ENCODE results near the gene LRRC4B.

Gene LRRC4B

GRCh38 chr19:50520822-50521465 is 47.3 kb downstream of the LRRC4B start:
- H3K27ac ChIP-seq (ENCODE audit: low read depth, low read length) = no peak overlapping the region

GRCh38 chr19:50519006-50519575 is 49.1 kb downstream of the LRRC4B start:
- H3K9ac ChIP-seq (ENCODE audit: low read depth in 1 of 2, low read length in 2 of 2) = no peak overlapping the region
- no peak overlapping the region for H3K27ac ChIP-seq (ENCODE audit: low read depth, low read length)
- H3K4me3 ChIP-seq (ENCODE audit: low read depth in 1 of 2, low read length in 2 of 2) = no peak overlapping the region
- H3K9me3 ChIP-seq (ENCODE audit: control insufficient read depth in 1 of 2, low read length in 2 of 2) = no peaks in the 10 kb centered on the region
- no peaks in the 10 kb centered on the region for H3K36me3 ChIP-seq (ENCODE audit: control insufficient read depth in 1 of 2, insufficient read depth in 2 of 2, low read length in 2 of 2)
- peaks cover 0 to 6% of the 10 kb centered on the region in 2 donors for H3K27me3 ChIP-seq (ENCODE audit: control insufficient read depth in 1 of 2, insufficient read depth in 2 of 2, low read length in 2 of 2)
- no peaks in the 10 kb centered on the region for H3K4me1 ChIP-seq (ENCODE audit: control insufficient read depth in 1 of 2, insufficient read depth in 2 of 2, low read length in 2 of 2)

More at GRCh38 chr19:50520822-50521465, 47.3 kb downstream of the LRRC4B start:
- no peaks in the 10 kb centered on the region for H3K36me3 ChIP-seq (ENCODE audit: control insufficient read depth in 1 of 2, insufficient read depth in 2 of 2, low read length in 2 of 2)
- peaks cover 0 to 3% of the 10 kb centered on the region in 2 donors for H3K27me3 ChIP-seq (ENCODE audit: control insufficient read depth in 1 of 2, insufficient read depth in 2 of 2, low read length in 2 of 2)
- H3K9me3 ChIP-seq (ENCODE audit: control insufficient read depth in 1 of 2, low read length in 2 of 2) = no peaks in the 10 kb centered on the region
- H3K4me1 ChIP-seq (ENCODE audit: control insufficient read depth in 1 of 2, insufficient read depth in 2 of 2, low read length in 2 of 2) = no peaks in the 10 kb centered on the region
- no peak overlapping the region for H3K4me3 ChIP-seq (ENCODE audit: low read depth in 1 of 2, low read length in 2 of 2)
- no peak overlapping the region for H3K9ac ChIP-seq (ENCODE audit: low read depth in 1 of 2, low read length in 2 of 2)

GRCh38 chr19:50518091-50519005 is 49.9 kb downstream of the LRRC4B start:
- H3K9ac ChIP-seq (ENCODE audit: low read depth in 1 of 2, low read length in 2 of 2) = no peak overlapping the region
- H3K4me3 ChIP-seq (ENCODE audit: low read depth in 1 of 2, low read length in 2 of 2) = no peak overlapping the region
- H3K36me3 ChIP-seq (ENCODE audit: control insufficient read depth in 1 of 2, insufficient read depth in 2 of 2, low read length in 2 of 2) = no peaks in the 10 kb centered on the region
- H3K9me3 ChIP-seq (ENCODE audit: control insufficient read depth in 1 of 2, low read length in 2 of 2) = no peaks in the 10 kb centered on the region
- no peaks in the 10 kb centered on the region for H3K4me1 ChIP-seq (ENCODE audit: control insufficient read depth in 1 of 2, insufficient read depth in 2 of 2, low read length in 2 of 2)
- H3K27ac ChIP-seq (ENCODE audit: low read depth, low read length) = no peak overlapping the region
- H3K27me3 ChIP-seq (ENCODE audit: control insufficient read depth in 1 of 2, insufficient read depth in 2 of 2, low read length in 2 of 2) = peaks cover 0 to 10% of the 10 kb centered on the region in 2 donors

- peaks cover 0 to 13% of the 10 kb centered on the region in 2 donors for H3K27me3 ChIP-seq (ENCODE audit: control insufficient read depth in 1 of 2, insufficient read depth in 2 of 2, low read length in 2 of 2)
- no peaks in the 10 kb centered on the region for H3K4me1 ChIP-seq (ENCODE audit: control insufficient read depth in 1 of 2, insufficient read depth in 2 of 2, low read length in 2 of 2)
- H3K27ac ChIP-seq (ENCODE audit: low read depth, low read length) = no peak overlapping the region
- no peaks in the 10 kb centered on the region for H3K36me3 ChIP-seq (ENCODE audit: control insufficient read depth in 1 of 2, insufficient read depth in 2 of 2, low read length in 2 of 2)
- no peak overlapping the region for H3K4me3 ChIP-seq (ENCODE audit: low read depth in 1 of 2, low read length in 2 of 2)
- no peak overlapping the region for H3K9ac ChIP-seq (ENCODE audit: low read depth in 1 of 2, low read length in 2 of 2)
- H3K9me3 ChIP-seq (ENCODE audit: control insufficient read depth in 1 of 2, low read length in 2 of 2) = no peaks in the 10 kb centered on the region
Measured at GRCh38 chr19:50517704-50518075, 50.5 kb downstream of the LRRC4B start.

GRCh38 chr19:50516964-50517703 is 51.1 kb downstream of the LRRC4B start:
- H3K9ac ChIP-seq (ENCODE audit: low read depth in 1 of 2, low read length in 2 of 2) = no peak overlapping the region
- no peaks in the 10 kb centered on the region for H3K36me3 ChIP-seq (ENCODE audit: control insufficient read depth in 1 of 2, insufficient read depth in 2 of 2, low read length in 2 of 2)
- peaks cover 0 to 13% of the 10 kb centered on the region in 2 donors for H3K27me3 ChIP-seq (ENCODE audit: control insufficient read depth in 1 of 2, insufficient read depth in 2 of 2, low read length in 2 of 2)
- H3K4me3 ChIP-seq (ENCODE audit: low read depth in 1 of 2, low read length in 2 of 2) = no peak overlapping the region
- no peaks in the 10 kb centered on the region for H3K9me3 ChIP-seq (ENCODE audit: control insufficient read depth in 1 of 2, low read length in 2 of 2)
- no peak overlapping the region for H3K27ac ChIP-seq (ENCODE audit: low read depth, low read length)
- H3K4me1 ChIP-seq (ENCODE audit: control insufficient read depth in 1 of 2, insufficient read depth in 2 of 2, low read length in 2 of 2) = no peaks in the 10 kb centered on the region

- Histone ChIP-seq H3K4me3 (ENCODE audit: low read depth in 1 of 2, low read length in 2 of 2) (no peak overlapping the region), H3K27me3 (ENCODE audit: control insufficient read depth in 1 of 2, insufficient read depth in 2 of 2, low read length in 2 of 2) (peaks cover 0 to 13% of the 10 kb centered on the region in 2 donors), H3K36me3 (ENCODE audit: control insufficient read depth in 1 of 2, insufficient read depth in 2 of 2, low read length in 2 of 2) (no peaks in the 10 kb centered on the region), H3K9ac (ENCODE audit: low read depth in 1 of 2, low read length in 2 of 2) (no peak overlapping the region), H3K4me1 (ENCODE audit: control insufficient read depth in 1 of 2, insufficient read depth in 2 of 2, low read length in 2 of 2) (peaks cover 0 to 1% of the 10 kb centered on the region in 2 donors), H3K9me3 (ENCODE audit: control insufficient read depth in 1 of 2, low read length in 2 of 2) (no peaks in the 10 kb centered on the region), H3K27ac (ENCODE audit: low read depth, low read length) (no peak overlapping the region)
Measured at GRCh38 chr19:50516456-50516855, 51.8 kb downstream of the LRRC4B start.

- Histone ChIP-seq H3K36me3 (ENCODE audit: control insufficient read depth in 1 of 2, insufficient read depth in 2 of 2, low read length in 2 of 2) (no peaks in the 10 kb centered on the region), H3K27ac (ENCODE audit: low read depth, low read length) (no peak overlapping the region), H3K4me1 (ENCODE audit: control insufficient read depth in 1 of 2, insufficient read depth in 2 of 2, low read length in 2 of 2) (peaks cover 6 to 9% of the 10 kb centered on the region in 2 donors), H3K9ac (ENCODE audit: low read depth in 1 of 2, low read length in 2 of 2) (no peak overlapping the region), H3K4me3 (ENCODE audit: low read depth in 1 of 2, low read length in 2 of 2) (no peak overlapping the region), H3K9me3 (ENCODE audit: control insufficient read depth in 1 of 2, low read length in 2 of 2) (no peaks in the 10 kb centered on the region), H3K27me3 (ENCODE audit: control insufficient read depth in 1 of 2, insufficient read depth in 2 of 2, low read length in 2 of 2) (peaks cover 0 to 13% of the 10 kb centered on the region in 2 donors)
Measured at GRCh38 chr19:50515168-50515561, 53.1 kb downstream of the LRRC4B start.

- Histone ChIP-seq H3K27ac (ENCODE audit: low read depth, low read length) (no peak overlapping the region), H3K9ac (ENCODE audit: low read depth in 1 of 2, low read length in 2 of 2) (no peak overlapping the region), H3K4me1 (ENCODE audit: control insufficient read depth in 1 of 2, insufficient read depth in 2 of 2, low read length in 2 of 2) (peaks cover 8 to 11% of the 10 kb centered on the region in 2 donors), H3K27me3 (ENCODE audit: control insufficient read depth in 1 of 2, insufficient read depth in 2 of 2, low read length in 2 of 2) (peaks cover 0 to 13% of the 10 kb centered on the region in 2 donors), H3K4me3 (ENCODE audit: low read depth in 1 of 2, low read length in 2 of 2) (no peak overlapping the region), H3K36me3 (ENCODE audit: control insufficient read depth in 1 of 2, insufficient read depth in 2 of 2, low read length in 2 of 2) (no peaks in the 10 kb centered on the region), H3K9me3 (ENCODE audit: control insufficient read depth in 1 of 2, low read length in 2 of 2) (no peaks in the 10 kb centered on the region)
Measured at GRCh38 chr19:50514346-50515167, 53.7 kb downstream of the LRRC4B start.

GRCh38 chr19:50513746-50514345 is 54.4 kb downstream of the LRRC4B start, which contains the start of gene ASPDH:
TSS of gene ASPDH (minus strand) at chr19:50513913. CDS start at chr19:50513823, 90 bp downstream.
- peaks cover 8 to 11% of the 10 kb centered on the region in 2 donors for H3K4me1 ChIP-seq (ENCODE audit: control insufficient read depth in 1 of 2, insufficient read depth in 2 of 2, low read length in 2 of 2)
- no peak within 1 kb of the TSS for H3K27ac ChIP-seq (ENCODE audit: low read depth, low read length)
- peaks cover 0 to 13% of the 10 kb centered on the region in 2 donors for H3K27me3 ChIP-seq (ENCODE audit: control insufficient read depth in 1 of 2, insufficient read depth in 2 of 2, low read length in 2 of 2)
- H3K9me3 ChIP-seq (ENCODE audit: control insufficient read depth in 1 of 2, low read length in 2 of 2) = no peaks in the 10 kb centered on the region
- H3K4me3 ChIP-seq (ENCODE audit: low read depth in 1 of 2, low read length in 2 of 2) = no peak within 1 kb of the TSS
- no peaks in the 10 kb centered on the region for H3K36me3 ChIP-seq (ENCODE audit: control insufficient read depth in 1 of 2, insufficient read depth in 2 of 2, low read length in 2 of 2)
- no peak within 1 kb of the TSS for H3K9ac ChIP-seq (ENCODE audit: low read depth in 1 of 2, low read length in 2 of 2)
